ENCODE data around the gene METTL2A.
A peak's percentile ranks its signal among the peaks of the same experiment; 100 is the strongest.
"Not testable (repeated sequence)": the region's sequence is repeated elsewhere in the genome, so short reads cannot be mapped to it uniquely, and the experiment has no call there.

Gene METTL2A

DNA sequence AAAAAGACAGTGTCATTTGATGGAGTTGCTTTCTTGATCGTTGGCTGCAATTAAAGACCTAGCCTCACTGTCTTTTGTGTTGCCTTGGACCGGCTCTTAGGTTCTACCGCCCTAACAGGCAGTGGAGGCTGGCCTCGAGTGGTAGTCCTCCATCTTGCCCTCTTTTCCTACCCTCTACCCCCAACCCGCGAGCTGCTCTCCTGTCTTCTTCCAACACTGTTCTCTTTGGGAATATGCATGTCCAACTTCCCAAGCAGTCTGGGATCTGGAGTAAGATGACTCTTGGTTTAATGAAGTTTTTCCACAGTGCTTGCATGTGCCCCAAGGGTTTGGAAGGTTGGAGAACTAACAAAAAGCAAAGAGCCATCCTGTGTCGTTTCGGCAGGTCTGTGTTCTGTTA is 53.4 kb downstream of the METTL2A start:
- not testable (repeated sequence) for H2BK120ac ChIP-seq (ENCODE audit: insufficient read depth, low read length, poor library complexity); H3K27me3 ChIP-seq (ENCODE audit: insufficient read depth, low read length); H2AFZ ChIP-seq (ENCODE audit: insufficient read depth, low read length, poor library complexity); H3K79me1 ChIP-seq (ENCODE audit: low read length); H3K4ac ChIP-seq (ENCODE audit: low read depth, low read length); H3K36me3 ChIP-seq (ENCODE audit: control insufficient read depth in 1 of 2, insufficient read depth in 2 of 2, low read length in 2 of 2); H3K4me3 ChIP-seq (ENCODE audit: low read depth, low read length); H4K91ac ChIP-seq (ENCODE audit: low read depth, low read length); H3K27ac ChIP-seq (ENCODE audit: low read depth, low read length); H2BK5ac ChIP-seq (ENCODE audit: low read depth, low read length, poor library complexity); H3K14ac ChIP-seq (ENCODE audit: low read length); H2AK5ac ChIP-seq (ENCODE audit: low read length); H4K12ac ChIP-seq (ENCODE audit: low read depth, low read length); H3K9ac ChIP-seq (ENCODE audit: low read length); DNase-seq; H4K8ac ChIP-seq (ENCODE audit: low read depth, low read length); H3K18ac ChIP-seq (ENCODE audit: low read length); H3K4me1 ChIP-seq (ENCODE audit: control insufficient read depth in 1 of 2, insufficient read depth in 2 of 2, low read length in 2 of 2); H3K9me3 ChIP-seq (ENCODE audit: insufficient read depth, low read depth, low read length); H3K23ac ChIP-seq (ENCODE audit: low read length); H2BK12ac ChIP-seq (ENCODE audit: low read length)
- Histone ChIP-seq H3K79me2 (ENCODE audit: control insufficient read depth, insufficient read depth, low read length, poor library complexity) (peaks cover 12% of the 10 kb centered on the region), H3K4me2 (ENCODE audit: low read length) (peak overlapping the region; percentile 72)
- no CpG with 5 or more reads among the region's 8 CpGs for WGBS (ENCODE audit: extremely low coverage, insufficient coverage, insufficient read length)

DNA sequence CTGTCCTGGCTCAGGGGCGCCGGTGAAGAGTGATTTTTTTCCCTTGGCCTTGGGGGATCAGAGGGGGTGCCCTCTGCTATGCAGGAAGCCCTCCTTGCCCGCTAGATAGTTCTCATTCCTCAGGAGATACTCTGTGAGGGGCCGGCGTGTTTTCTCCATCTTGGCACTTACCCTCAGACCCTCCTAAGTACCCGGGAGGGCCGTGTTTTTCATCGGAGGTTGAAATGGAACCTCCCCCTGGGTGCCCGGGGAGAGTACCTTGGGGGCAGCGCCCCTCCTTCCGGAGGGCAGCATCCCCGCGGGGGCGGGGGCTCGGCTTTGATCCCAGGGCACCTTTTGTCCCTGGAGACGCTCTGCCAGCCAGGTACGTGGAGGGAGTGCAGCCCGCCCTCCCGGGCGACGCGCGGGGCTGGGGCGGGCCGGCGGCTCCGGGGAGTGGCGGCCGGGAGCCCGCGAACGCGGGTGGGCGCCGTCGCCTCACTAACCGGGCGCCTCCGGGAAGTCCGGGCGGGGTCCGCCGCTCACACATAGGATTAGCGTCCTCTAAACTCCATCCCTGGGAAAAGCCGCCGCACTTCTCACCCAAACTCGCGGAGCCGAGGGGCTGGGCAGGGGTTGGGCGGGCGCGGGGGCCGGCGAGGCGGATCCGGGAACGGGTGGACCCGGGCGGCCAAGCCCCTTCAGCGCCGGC is 54.2 kb downstream of the METTL2A start:
- Histone ChIP-seq H3K79me2 (ENCODE audit: control insufficient read depth, insufficient read depth, low read length, poor library complexity) (peaks cover 12% of the 10 kb centered on the region), H3K27ac (ENCODE audit: low read depth, low read length) (peak overlapping the region; percentile 79), H3K4me3 (ENCODE audit: low read depth, low read length) (peak overlapping the region; percentile 72), H4K8ac (ENCODE audit: low read depth, low read length) (peak overlapping the region; percentile 86), H2AK5ac (ENCODE audit: low read length) (peak overlapping the region; percentile 77), H4K91ac (ENCODE audit: low read depth, low read length) (peak overlapping the region; percentile 87), H3K9ac (ENCODE audit: low read length) (peak overlapping the region; percentile 88), H3K18ac (ENCODE audit: low read length) (peak overlapping the region; percentile 91), H2AFZ (ENCODE audit: insufficient read depth, low read length, poor library complexity) (peak overlapping the region; percentile 71), H3K4ac (ENCODE audit: low read depth, low read length) (peak overlapping the region; percentile 92), H3K4me2 (ENCODE audit: low read length) (peak overlapping the region; percentile 72), H4K12ac (ENCODE audit: low read depth, low read length) (peak overlapping the region; percentile 85), H2BK5ac (ENCODE audit: low read depth, low read length, poor library complexity) (peak overlapping the region; percentile 69), H2BK120ac (ENCODE audit: insufficient read depth, low read length, poor library complexity) (peak overlapping the region; percentile 53), H3K14ac (ENCODE audit: low read length) (peak overlapping the region; percentile 92)
- no CpG with 5 or more reads among the region's 61 CpGs for WGBS (ENCODE audit: extremely low coverage, insufficient coverage, insufficient read length)
- not testable (repeated sequence) for DNase-seq; H2BK12ac ChIP-seq (ENCODE audit: low read length); H3K27me3 ChIP-seq (ENCODE audit: insufficient read depth, low read length); H3K23ac ChIP-seq (ENCODE audit: low read length); H3K79me1 ChIP-seq (ENCODE audit: low read length); H3K36me3 ChIP-seq (ENCODE audit: control insufficient read depth in 1 of 2, insufficient read depth in 2 of 2, low read length in 2 of 2); H3K4me1 ChIP-seq (ENCODE audit: control insufficient read depth in 1 of 2, insufficient read depth in 2 of 2, low read length in 2 of 2); H3K9me3 ChIP-seq (ENCODE audit: insufficient read depth, low read depth, low read length)

DNA sequence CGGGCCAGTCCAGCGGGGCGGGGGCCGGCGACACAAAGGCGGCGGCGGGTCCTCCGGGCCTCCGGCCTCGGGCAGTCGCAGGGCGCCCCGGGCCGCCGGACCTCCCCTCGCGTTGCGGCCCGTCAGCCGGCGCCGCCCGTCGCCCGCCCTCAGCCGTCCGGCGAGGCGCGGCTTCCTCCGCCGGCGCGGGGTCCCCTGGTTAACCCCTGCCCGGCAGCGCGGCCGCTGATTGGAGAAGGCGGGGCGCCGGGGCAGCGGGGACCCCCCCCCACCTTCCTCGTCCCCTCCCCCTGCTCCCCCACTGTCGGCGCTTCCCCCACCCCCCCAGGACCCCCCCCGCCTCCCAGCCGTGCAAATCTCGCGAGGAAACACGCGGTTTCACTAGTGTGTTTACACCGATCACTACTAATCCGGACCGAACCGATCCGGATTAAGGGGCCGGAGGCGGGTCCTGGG is 54.8 kb downstream of the METTL2A start, which contains the start of gene TLK2:
Gene TLK2, plus strand, starts transcription at position 402 of the 456 bp plus-strand sequence. CDS start 2,301 bp downstream, outside the sequence.
- Histone ChIP-seq H3K14ac (ENCODE audit: low read length) (peak within 1 kb of the TSS; percentile 92), H2BK12ac (ENCODE audit: low read length) (no peak within 1 kb of the TSS), H2AK5ac (ENCODE audit: low read length) (peak within 1 kb of the TSS; percentile 77), H4K12ac (ENCODE audit: low read depth, low read length) (peak within 1 kb of the TSS; percentile 85), H3K36me3 (ENCODE audit: control insufficient read depth in 1 of 2, insufficient read depth in 2 of 2, low read length in 2 of 2) (peaks cover 3 to 4% of the 10 kb centered on the region in 2 experiments), H2BK5ac (ENCODE audit: low read depth, low read length, poor library complexity) (peak within 1 kb of the TSS; percentile 69), H4K91ac (ENCODE audit: low read depth, low read length) (peak within 1 kb of the TSS; percentile 87), H3K27ac (ENCODE audit: low read depth, low read length) (peak within 1 kb of the TSS; percentile 79), H3K4me1 (ENCODE audit: control insufficient read depth in 1 of 2, insufficient read depth in 2 of 2, low read length in 2 of 2) (no peaks in the 10 kb centered on the region), H2BK120ac (ENCODE audit: insufficient read depth, low read length, poor library complexity) (peak within 1 kb of the TSS; percentile 64), H4K8ac (ENCODE audit: low read depth, low read length) (peak within 1 kb of the TSS; percentile 86), H3K79me2 (ENCODE audit: control insufficient read depth, insufficient read depth, low read length, poor library complexity) (peaks cover 12% of the 10 kb centered on the region), H2AFZ (ENCODE audit: insufficient read depth, low read length, poor library complexity) (peak within 1 kb of the TSS; percentile 71), H3K4ac (ENCODE audit: low read depth, low read length) (peak within 1 kb of the TSS; percentile 92), H3K4me2 (ENCODE audit: low read length) (peak within 1 kb of the TSS; percentile 72), H3K18ac (ENCODE audit: low read length) (peak within 1 kb of the TSS; percentile 91), H3K9ac (ENCODE audit: low read length) (peak within 1 kb of the TSS; percentile 93), H3K4me3 (ENCODE audit: low read depth, low read length) (peak within 1 kb of the TSS; percentile 85), H3K23ac (ENCODE audit: low read length) (no peak within 1 kb of the TSS), H3K27me3 (ENCODE audit: insufficient read depth, low read length) (no peaks in the 10 kb centered on the region), H3K9me3 (ENCODE audit: insufficient read depth, low read depth, low read length) (no peaks in the 10 kb centered on the region), H3K79me1 (ENCODE audit: low read length) (peaks cover 8% of the 10 kb centered on the region)
- peak; percentile 42 to 57 for DNase-seq
- WGBS (ENCODE audit: extremely low coverage, insufficient coverage, insufficient read length) = no CpG with 5 or more reads among the region's 59 CpGs

DNA sequence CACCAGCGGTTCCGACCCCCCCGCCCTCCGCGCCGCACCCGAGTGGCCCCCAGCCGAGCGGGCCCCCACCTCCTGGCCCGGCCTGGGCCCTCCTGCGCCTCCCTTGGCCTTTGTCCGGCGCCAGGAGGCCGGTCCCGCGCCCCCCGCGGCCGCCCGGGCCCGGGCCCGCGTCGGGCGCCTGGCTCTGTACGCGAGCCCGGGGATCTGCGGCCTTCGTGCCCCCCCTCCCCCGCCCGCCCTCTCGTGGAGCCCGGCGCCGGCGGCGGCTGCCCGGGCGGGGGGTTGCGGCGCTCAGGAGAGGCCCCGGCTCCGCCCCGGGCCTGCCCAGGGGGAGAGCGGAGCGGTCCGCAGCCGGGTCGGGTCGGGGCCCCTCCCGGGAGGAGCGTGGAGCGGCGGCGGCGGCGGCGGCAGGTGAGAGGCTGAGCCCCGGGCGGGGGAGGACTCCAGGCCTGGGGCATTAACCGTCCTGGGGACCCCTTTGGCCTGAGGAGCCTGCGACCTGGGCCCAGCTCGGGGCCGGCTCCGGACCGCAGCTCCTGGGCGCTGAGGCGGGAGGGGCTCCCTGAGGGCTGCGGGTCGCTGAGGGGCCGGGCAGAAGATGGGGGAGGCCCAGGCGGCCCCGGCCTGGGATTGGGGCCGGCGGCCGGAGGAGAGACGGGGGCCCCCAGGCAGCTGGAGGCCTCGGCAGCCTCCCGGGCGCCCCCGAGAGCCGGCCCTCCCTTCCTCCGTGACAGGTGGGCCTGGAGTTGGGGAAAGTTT is 55.4 kb downstream of the METTL2A start:
- H3K9me3 ChIP-seq (ENCODE audit: insufficient read depth, low read depth, low read length); H3K36me3 ChIP-seq (ENCODE audit: control insufficient read depth in 1 of 2, insufficient read depth in 2 of 2, low read length in 2 of 2); H3K4me1 ChIP-seq (ENCODE audit: control insufficient read depth in 1 of 2, insufficient read depth in 2 of 2, low read length in 2 of 2); H2AK5ac ChIP-seq (ENCODE audit: low read length); H3K79me1 ChIP-seq (ENCODE audit: low read length); H3K27me3 ChIP-seq (ENCODE audit: insufficient read depth, low read length); H3K23ac ChIP-seq (ENCODE audit: low read length); H2BK12ac ChIP-seq (ENCODE audit: low read length): not testable (repeated sequence)
- peak overlapping the region; percentile 79 for H4K8ac ChIP-seq (ENCODE audit: low read depth, low read length)
- peak overlapping the region; percentile 67 for H3K27ac ChIP-seq (ENCODE audit: low read depth, low read length)
- no CpG with 5 or more reads among the region's 84 CpGs for WGBS (ENCODE audit: extremely low coverage, insufficient coverage, insufficient read length)
- H3K18ac ChIP-seq (ENCODE audit: low read length) = peak overlapping the region; percentile 33
- peak in 1 of 2 donors; percentile 18 for DNase-seq
- peak overlapping the region; percentile 91 for H3K14ac ChIP-seq (ENCODE audit: low read length)
- peak overlapping the region; percentile 54 for H4K12ac ChIP-seq (ENCODE audit: low read depth, low read length)
- peak overlapping the region; percentile 85 for H3K4me3 ChIP-seq (ENCODE audit: low read depth, low read length)
- peak overlapping the region; percentile 64 for H2BK120ac ChIP-seq (ENCODE audit: insufficient read depth, low read length, poor library complexity)
- H3K79me2 ChIP-seq (ENCODE audit: control insufficient read depth, insufficient read depth, low read length, poor library complexity) = peaks cover 12% of the 10 kb centered on the region
- H4K91ac ChIP-seq (ENCODE audit: low read depth, low read length) = peak overlapping the region; percentile 77
- H2BK5ac ChIP-seq (ENCODE audit: low read depth, low read length, poor library complexity) = peak overlapping the region; percentile 26
- peak overlapping the region; percentile 93 for H3K9ac ChIP-seq (ENCODE audit: low read length)
- peak overlapping the region; percentile 39 for H3K4ac ChIP-seq (ENCODE audit: low read depth, low read length)
- H2AFZ ChIP-seq (ENCODE audit: insufficient read depth, low read length, poor library complexity) = peak overlapping the region; percentile 10
- H3K4me2 ChIP-seq (ENCODE audit: low read length) = peak overlapping the region; percentile 68
